Measurements from ENCODE around the gene DKK1. TPM values are rescaled to one million over a fixed set of nuclear protein-coding genes. Genes with fewer than 3 reads are reported as not detected.

Gene DKK1, protein sequence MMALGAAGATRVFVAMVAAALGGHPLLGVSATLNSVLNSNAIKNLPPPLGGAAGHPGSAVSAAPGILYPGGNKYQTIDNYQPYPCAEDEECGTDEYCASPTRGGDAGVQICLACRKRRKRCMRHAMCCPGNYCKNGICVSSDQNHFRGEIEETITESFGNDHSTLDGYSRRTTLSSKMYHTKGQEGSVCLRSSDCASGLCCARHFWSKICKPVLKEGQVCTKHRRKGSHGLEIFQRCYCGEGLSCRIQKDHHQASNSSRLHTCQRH
- total RNA-seq, result not detected

DNA sequence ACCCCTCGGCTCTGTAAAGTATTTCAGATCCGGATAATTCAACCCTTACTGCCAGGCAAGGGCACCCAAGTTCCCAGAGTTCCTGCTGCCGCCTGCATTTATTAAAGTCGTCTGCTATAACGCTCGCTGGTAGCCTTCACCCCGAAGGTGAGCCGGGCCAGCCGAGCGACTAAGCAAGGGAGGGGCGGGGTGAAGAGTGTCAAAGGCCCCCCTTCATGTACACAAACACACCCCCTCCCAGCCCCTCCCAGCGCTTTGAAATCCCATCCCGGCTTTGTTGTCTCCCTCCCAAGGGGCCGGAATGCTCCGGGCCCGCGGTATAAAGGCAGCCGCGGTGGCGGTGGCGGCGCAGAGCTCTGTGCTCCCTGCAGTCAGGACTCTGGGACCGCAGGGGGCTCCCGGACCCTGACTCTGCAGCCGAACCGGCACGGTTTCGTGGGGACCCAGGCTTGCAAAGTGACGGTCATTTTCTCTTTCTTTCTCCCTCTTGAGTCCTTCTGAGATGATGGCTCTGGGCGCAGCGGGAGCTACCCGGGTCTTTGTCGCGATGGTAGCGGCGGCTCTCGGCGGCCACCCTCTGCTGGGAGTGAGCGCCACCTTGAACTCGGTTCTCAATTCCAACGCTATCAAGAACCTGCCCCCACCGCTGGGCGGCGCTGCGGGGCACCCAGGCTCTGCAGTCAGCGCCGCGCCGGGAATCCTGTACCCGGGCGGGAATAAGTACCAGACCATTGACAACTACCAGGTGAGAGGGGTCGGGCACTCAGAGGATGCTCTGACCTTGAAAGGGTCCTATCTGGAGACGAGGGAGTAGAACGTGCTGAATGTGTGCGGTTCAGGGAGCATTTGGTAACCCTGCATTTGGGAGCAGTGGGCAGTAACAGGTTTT, at the start of gene DKK1:
TSS of gene DKK1 (plus strand) at position 349 of the 889 bp plus-strand sequence. CDS start at position 503, 154 bp downstream.
- no peak for DNase-seq

DNA sequence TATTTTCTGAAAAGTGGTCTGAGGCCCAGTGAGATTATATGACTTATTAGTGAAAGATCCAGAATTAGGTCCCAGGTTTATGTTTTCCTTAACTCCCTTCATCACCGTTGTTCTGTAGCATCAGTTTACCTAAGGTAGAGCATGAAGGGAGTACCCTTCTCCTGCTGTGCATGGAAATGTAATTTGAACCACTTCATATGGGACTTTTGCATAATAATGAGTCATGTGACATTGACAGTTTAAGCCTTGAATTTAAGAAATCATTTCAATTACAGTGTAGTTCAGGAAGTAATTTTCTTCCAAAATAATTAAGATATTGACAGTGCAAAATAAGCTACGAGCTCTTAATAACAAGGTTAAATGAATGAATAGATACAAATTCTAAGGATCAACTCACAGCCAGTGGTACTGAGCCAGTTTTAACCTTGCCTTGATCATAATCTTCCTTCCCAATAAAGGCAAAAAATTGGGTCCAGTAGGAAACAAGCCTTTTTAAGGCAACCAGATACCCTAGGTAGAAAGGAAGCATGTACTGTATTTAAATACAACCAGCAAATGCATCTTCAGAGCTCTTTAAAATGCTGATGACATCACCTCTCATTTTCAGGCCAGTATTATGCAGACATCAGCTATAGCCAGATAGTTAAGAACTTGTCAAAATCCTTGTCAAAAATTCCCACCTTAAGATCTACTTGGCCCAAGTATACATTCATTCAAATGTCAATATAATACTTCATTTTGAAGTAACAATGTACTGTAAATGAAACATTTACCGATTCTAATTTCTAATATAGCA, 48.8 kb upstream of the DKK1 start:
- DNase-seq, result no peak

DNA sequence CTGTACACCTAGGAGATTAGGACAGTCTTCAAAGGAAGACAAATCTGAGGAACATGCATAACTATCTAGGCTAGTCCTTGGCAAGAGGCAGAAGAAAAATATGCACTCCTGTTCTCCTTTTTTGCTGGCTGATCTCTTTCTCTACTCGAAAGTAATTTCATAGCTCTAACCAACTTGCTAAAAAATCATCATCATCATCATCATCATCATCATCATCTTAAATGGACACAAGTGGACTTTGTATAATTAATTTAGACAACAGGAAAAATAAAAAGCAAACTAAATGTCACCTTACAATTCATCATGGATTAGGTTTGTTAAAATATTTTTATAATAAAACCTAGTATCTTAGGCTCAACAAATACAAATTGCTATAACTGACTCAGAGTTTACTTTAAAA, 47.2 kb upstream of the DKK1 start:
- no peak for DNase-seq

DNA sequence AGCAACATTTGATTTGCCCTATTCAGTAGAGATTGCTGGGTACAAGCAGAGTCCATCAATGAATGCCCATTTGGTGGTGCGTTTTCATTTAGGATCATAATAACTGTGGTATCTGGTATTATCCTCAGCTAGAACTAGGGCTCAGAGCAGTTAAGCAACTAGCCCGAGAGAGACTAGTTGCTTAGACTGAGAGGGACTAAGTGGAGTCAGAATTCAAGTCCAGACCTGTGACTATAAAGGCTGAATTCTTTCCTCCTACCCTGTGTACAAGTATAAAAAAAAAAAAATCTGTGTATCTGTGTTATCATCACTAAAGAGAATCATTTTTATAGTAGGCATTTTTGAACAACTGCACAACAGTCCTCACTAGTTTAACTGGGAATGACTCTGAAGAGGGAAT, 45.3 kb upstream of the DKK1 start:
- DNase-seq, result no peak

- no peak for DNase-seq
Measured at GRCh38 chr10:52269233-52269632, 44.8 kb upstream of the DKK1 start.

DNA sequence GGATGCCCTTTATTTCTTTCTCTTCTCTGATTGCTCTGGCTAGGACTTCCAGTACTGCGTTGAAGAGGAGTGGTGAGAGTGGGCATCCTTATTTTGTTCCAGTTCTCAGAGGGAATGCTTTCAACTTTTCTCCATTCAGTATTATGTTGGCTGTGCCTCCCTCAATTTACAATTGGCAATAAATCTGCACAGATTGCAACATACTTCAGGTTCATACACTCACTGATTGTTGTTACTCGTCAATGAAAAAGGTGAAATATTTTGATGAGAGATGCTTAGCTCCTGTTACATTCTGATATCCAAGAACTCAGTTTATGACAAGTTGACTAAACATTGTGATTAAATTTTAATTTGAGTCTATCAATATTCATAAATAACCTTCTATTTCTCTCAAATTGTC, 37.9 kb upstream of the DKK1 start:
- DNase-seq, result no peak

DNA sequence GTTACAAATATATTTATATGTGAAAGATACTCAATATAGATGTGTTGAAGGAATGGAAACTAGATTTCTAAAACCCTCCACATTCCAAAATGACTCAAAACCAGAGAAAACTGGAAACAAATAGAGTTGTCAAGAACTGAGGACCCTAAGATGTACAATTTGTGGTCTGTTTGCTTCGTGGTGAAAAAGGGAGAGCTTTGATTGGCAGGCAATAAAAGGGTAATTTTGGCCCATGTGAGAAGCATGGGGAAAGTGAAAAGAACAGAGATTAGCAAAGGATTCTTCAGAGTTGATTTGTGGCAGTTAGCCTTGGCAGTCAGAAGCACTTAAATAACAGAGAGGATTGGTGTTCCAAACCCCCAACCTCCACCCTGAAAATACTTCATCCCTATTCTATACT, 37.1 kb upstream of the DKK1 start:
- DNase-seq, result no peak

- DNase-seq, result no peak
Measured at GRCh38 chr10:52279546-52279945, 34.5 kb upstream of the DKK1 start.

GRCh38 chr10:52280051-52280450, 34.0 kb upstream of the DKK1 start:
- DNase-seq, result no peak

DNA sequence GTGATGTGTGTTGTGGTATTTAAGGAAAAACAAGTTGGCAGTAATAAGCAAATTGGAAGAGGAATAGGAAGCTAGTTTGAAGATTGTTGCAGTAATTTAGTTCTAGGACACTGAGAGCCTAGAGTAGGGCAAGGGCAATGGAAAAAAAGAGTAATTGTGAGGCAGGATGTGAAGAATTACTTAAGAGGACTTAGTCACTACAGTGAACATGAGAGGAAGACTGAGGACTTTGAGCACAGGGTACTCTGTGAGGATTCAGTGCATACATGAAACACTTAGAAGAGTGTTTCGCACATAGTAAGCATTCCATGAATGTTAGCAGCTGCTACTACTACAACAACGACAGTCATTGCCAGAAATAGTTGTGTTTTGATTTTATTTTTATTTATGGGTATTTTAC, 30.9 kb upstream of the DKK1 start:
- no peak for DNase-seq

DNA sequence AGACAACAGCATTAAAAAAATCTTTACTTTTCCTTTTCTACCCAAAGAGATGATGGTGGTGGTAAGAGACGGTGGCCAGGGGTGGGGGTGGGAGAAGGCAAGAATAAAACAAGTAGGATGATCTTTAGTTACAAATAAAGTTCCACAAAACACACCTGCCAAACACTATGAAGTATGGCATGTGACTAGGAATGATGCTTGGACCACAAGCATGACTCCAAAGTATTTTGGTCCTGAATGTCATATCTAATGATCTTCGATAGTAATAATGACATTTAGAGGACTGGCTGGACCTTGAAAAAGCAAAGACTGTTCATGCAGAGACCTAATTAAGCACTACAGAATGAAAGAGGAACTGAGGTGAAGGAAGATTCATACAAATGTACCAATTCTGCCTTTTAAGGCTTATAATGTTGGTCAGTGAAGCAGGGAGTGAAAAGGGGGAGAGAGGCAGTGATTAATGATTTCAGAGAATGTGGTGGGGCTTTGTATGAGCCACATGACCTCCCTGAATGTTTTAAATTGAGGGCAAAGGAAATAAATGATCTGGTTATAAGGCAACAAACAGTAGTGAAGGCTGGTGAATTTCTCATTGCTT, 29.6 kb upstream of the DKK1 start:
- no peak for DNase-seq

GRCh38 chr10:52287866-52288265, 26.2 kb upstream of the DKK1 start:
- DNase-seq, result no peak

GRCh38 chr10:52297747-52298146, 16.3 kb upstream of the DKK1 start:
- DNase-seq, result no peak

DNA sequence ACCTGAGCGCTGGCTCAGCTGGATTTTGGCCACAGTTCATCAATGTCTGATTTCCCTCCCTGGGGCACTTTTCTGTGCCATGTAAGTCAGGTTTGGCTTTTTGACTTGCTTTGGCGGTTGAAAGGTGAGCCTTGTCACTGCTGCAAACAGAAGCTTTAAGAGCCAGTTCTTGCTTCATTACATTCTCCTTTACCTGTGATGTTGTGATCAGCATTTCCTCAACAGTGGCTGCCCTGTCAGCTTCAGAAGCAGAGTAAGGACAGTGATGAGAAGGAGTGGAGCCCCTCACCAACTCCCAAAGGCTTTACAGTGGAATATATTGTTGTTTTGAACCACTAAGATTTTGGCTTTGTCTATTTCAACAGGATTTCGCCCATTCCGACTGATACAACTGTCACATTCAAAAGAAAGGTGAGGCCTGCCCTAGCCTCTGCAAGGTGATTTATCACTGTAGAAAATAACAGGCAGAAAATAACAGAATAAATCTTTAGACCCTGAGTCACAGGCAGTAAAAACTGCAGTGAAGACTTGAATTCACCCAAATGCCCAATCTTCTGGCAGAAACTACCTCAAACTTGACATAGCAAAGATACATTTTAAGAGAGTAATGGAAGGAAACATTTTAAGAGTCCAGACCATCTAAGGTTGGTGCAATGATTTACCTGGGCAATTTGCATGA, 13.3 kb upstream of the DKK1 start:
- DNase-seq, result no peak

DNA sequence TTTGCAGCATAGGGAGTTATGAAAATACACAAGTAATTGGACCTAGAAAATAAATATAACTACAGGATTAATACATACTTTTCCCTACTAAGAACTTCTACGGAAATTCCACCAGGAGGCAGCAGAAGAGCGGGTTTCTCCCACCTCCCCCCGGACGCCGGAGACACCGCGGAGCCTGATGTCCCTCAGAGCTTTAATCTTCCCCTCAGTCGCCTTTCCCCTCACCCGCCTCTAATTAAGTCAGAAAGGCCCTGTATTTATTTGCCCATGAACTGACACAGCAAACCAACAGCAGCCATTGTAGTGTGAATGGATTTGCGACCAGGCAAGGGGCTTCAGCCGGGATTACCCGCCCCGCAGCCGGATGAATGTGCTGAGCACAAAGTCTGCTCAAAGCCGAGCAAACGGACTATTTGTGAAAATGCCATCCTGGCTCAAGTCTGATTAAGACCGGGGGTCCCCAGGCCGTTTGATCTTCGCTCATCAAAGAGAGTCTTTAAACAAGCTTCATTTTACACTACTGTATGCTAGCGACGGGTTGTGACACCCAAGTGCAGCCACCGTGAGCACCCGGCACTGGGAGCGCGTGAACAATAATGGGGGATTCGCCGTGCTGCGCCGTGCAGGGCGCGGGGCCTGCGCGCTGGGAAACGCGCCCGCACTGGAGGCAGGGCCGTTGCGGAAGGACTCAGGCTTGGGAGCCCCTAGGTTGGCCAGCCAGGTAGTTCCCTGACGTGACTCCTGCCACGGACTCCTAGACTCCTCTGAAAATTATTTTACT, 5.6 kb upstream of the DKK1 start:
- no peak for DNase-seq

- DNase-seq, result no peak
Measured at GRCh38 chr10:52312942-52313255, 1.2 kb upstream of the DKK1 start.

GRCh38 chr10:52313256-52313932, 687 bp upstream of the DKK1 start:
- DNase-seq, result no peak

GRCh38 chr10:52314822-52315552, 906 bp downstream of the DKK1 start:
- DNase-seq, result no peak

DNA sequence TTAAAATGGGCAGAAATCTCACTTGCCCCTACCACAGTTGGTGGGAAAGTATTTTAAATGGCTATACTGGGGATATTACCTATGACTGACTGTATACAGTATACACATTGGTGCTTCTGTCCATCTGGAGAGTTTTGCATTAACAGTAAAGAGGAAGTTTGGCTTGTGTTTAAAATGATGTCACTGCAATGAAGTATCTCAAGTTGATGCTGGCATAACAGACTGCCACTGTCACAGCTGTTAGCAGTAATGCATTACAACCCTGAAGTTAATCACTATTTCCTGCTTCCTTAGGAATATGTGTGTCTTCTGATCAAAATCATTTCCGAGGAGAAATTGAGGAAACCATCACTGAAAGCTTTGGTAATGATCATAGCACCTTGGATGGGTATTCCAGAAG, 1.9 kb downstream of the DKK1 start:
- no peak for DNase-seq

- no peak for DNase-seq
Measured at GRCh38 chr10:52316500-52316899, 2.4 kb downstream of the DKK1 start.

All from effector CD4-positive, alpha-beta T cell (primary cell).